Forelimb muscle (tissue), 1 donor: ENCODE measurements around the gene MLEC. TPM values are rescaled to one million over a fixed set of nuclear protein-coding genes. Genes with fewer than 3 reads are reported as not detected.
A peak's percentile ranks its signal among the peaks of the same experiment; 100 is the strongest.

ENCODE experiments used
- DNase-seq: peaks from one replicate; pipeline ENCODE4 v3.0.0-alpha.2; 2013; ENCODE audit warnings: low read depth
- polyA plus RNA-seq: library from polyadenylated mRNA; unstranded; fragments of 120-200 nt; gene quantifications from one replicate; pipeline ENCODE4 v1.2.1, GENCODE V29; 2013; ENCODE audit not compliant: insufficient read length

The MLEC gene
- polyA plus RNA-seq, result 59.2 TPM

- peak; percentile 88 for DNase-seq
These were observed at the start of gene MLEC for GRCh38 chr12:120686690-120687577. MLEC (plus strand) TSS chr12:120687149; CDS start chr12:120687297, 148 bp downstream.

- no peak for DNase-seq
These were observed 46.9 kb upstream of the MLEC start, which contains the start of gene CABP1 for GRCh38 chr12:120639771-120640721. CABP1 (plus strand) TSS chr12:120640626; CDS start chr12:120640686, 60 bp downstream.

GRCh38 chr12:120640861-120641833 is 45.8 kb upstream of the MLEC start:
- no peak for DNase-seq

- no peak for DNase-seq
These were observed 44.8 kb upstream of the MLEC start for GRCh38 chr12:120642121-120642520.

GRCh38 chr12:120642826-120643225 is 44.1 kb upstream of the MLEC start:
- no peak for DNase-seq

GRCh38 chr12:120643574-120643973 is 43.4 kb upstream of the MLEC start:
- no peak for DNase-seq

- no peak for DNase-seq
These were observed 40.9 kb upstream of the MLEC start for GRCh38 chr12:120646044-120646443.

- DNase-seq, result no peak
These were observed 39.6 kb upstream of the MLEC start for GRCh38 chr12:120647375-120647755.

- no peak for DNase-seq
These were observed 37.3 kb upstream of the MLEC start for GRCh38 chr12:120649442-120650232.

- DNase-seq, result no peak
These were observed 36.7 kb upstream of the MLEC start for GRCh38 chr12:120650233-120650690.

GRCh38 chr12:120651821-120652220 is 35.1 kb upstream of the MLEC start:
- DNase-seq, result no peak

- no peak for DNase-seq
These were observed 34.1 kb upstream of the MLEC start for GRCh38 chr12:120652656-120653435.

GRCh38 chr12:120653611-120654010 is 33.3 kb upstream of the MLEC start:
- no peak for DNase-seq

GRCh38 chr12:120654656-120655055 is 32.3 kb upstream of the MLEC start:
- DNase-seq, result no peak

- no peak for DNase-seq
These were observed 30.9 kb upstream of the MLEC start for GRCh38 chr12:120656008-120656407.

GRCh38 chr12:120658286-120659150 is 28.4 kb upstream of the MLEC start:
- DNase-seq, result no peak

- DNase-seq, result no peak
These were observed 27.8 kb upstream of the MLEC start for GRCh38 chr12:120659151-120659525.

- DNase-seq, result no peak
These were observed 25.5 kb upstream of the MLEC start for GRCh38 chr12:120661432-120661831.
